Skin of body (tissue), 3 donors: ENCODE measurements around the gene RFPL3. TPM values are rescaled to one million over a fixed set of nuclear protein-coding genes. Genes with fewer than 3 reads are reported as not detected.

Experiments
- DNase-seq: peaks from one replicate; lab custom pipeline; 2025; lab: John Stamatoyannopoulos, UW
- small RNA-seq: library from RNA; depleted of rRNA; stranded (forward); fragments of <200 nt; gene quantifications from one replicate; pipeline ENCODE3, GENCODE V24; 2014; ENCODE audit warnings: low replicate concordance
- total RNA-seq: library from RNA; depleted of rRNA; stranded (reverse); fragments of >200 nt; gene quantifications from one replicate; pipeline ENCODE4 v1.2.3, GENCODE V29; 2014

Gene RFPL3
- total RNA-seq, 1 donor from 2014 or later, result not detected

DNA sequence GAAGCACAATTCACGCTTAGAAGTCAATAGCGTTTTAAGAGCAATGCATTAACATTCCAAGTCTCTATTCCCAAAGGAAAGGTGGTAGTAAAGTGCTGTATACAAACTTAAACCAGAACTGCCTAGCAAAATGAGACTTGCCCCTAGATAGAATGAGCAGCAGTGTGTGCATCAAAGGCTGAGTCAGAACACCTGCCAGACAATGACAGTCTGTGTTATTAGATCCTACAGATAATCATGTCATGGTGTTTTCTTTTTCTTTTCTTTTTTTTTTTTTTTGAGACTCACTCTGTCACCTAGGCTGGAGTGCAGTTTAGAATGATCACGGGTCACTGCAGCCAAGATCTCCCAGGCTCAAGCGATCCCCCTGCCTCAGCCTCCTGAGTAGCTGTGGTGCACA, 52.8 kb downstream of the RFPL3 start:
- no peak for DNase-seq

Small RNA genes lying within 50 kb of the gene (small RNA-seq; reads per million reads assigned to genes)
- gene AL021937.2, result not detected
- gene IGLVIVOR22-2, result not detected
- not detected for gene RF02171
- not detected for gene RF02172

Other genes starting within 250 kb of the RFPL3 start
- gene C22orf42, start 198.6 kb upstream of the RFPL3 start, total RNA-seq, result not detected
- not detected for gene RFPL2, start 152.8 kb upstream of the RFPL3 start, total RNA-seq
- gene SLC5A4, start 102.5 kb upstream of the RFPL3 start, total RNA-seq, result 0.79 TPM
- 77.5 TPM for gene RTCB, start 54.4 kb downstream of the RFPL3 start, total RNA-seq
- 31.7 TPM for gene BPIFC, start 106.6 kb downstream of the RFPL3 start, total RNA-seq
- 71.6 TPM for gene FBXO7, start 116.9 kb downstream of the RFPL3 start, total RNA-seq